Tibial artery (tissue), 4 donors: Measurements from ENCODE around the gene TTC12.

ENCODE experiments used
- DNase-seq, 2 donors: peaks; one replicate each; pipeline ENCODE4 v3.0.0-alpha.2; 2019
- H3K27ac ChIP-seq, 2 donors: fragments of 200-600 bp; sonication (generic) in 1 of 2; 1 replicate in 1 of 2; 2 replicates in 1 of 2; pipeline ENCODE4 v1.5.1; 2018 to 2019; ENCODE audit warnings: mild to moderate bottlenecking in 1 of 2
- H3K27me3 ChIP-seq, 2 donors: fragments of 200-600 bp; sonication (generic) in 1 of 2; one replicate each; pipeline versions ENCODE4 v1.5.1 to v1.6.0; 2016 to 2019
- H3K36me3 ChIP-seq, 3 donors: fragments of 200-600 bp; sonication (generic) in 2 of 3; one replicate each; pipeline ENCODE4 v1.5.1; 2016 to 2019; ENCODE audit warnings: mild to moderate bottlenecking in 2 of 3
- H3K4me1 ChIP-seq, 4 donors: fragments of 200-600 bp; sonication (generic) in 2 of 4; 1 replicate in 3 of 4; 2 replicates in 1 of 4; pipeline ENCODE4 v1.5.1; 2016 to 2019
- H3K4me3 ChIP-seq, 2 donors: fragments of 200-600 bp; sonication (generic) in 1 of 2; 1 replicate in 1 of 2; 2 replicates in 1 of 2; pipeline ENCODE4 v1.5.1; 2018 to 2019; ENCODE audit warnings: mild to moderate bottlenecking in 2 of 2
- H3K9me3 ChIP-seq, 3 donors: fragments of 200-600 bp; sonication (generic) in 1 of 3; one replicate each; pipeline ENCODE4 v1.5.1; 2016 to 2019
- CTCF ChIP-seq, 2 experiments: fragments of 200-600 bp in 1 of 2; fragments of 450-650 bp in 1 of 2; IDR thresholded peaks; one replicate each; pipeline ENCODE4 v1.5.1; 2017 to 2019; ENCODE audit warnings: antibody characterized with exemption in 2 of 2, mild to moderate bottlenecking in 1 of 2, moderate library complexity in 1 of 2
- intact Hi-C: fragments of 100-400 bp; cut with DNase I; formaldehyde crosslinking; loops from one replicate; pipeline ENCODE4 v1.15.0; 2023; ENCODE audit warnings: low total_unique reads

TTC12 gene

GRCh38 chr11:113385749-113386148 lies 71.4 kb downstream of the TTC12 start:
- intact Hi-C loops = no loop called here
- Histone ChIP-seq H3K4me1 (peaks cover 0 to 12% (median 4%) of the 10 kb centered on the region in 4 donors), H3K4me3 (no peak overlapping the region), H3K27ac (no peak overlapping the region), H3K36me3 (peaks cover 0 to 4% (median 0%) of the 10 kb centered on the region in 3 donors), H3K27me3 (peaks cover 0 to 22% of the 10 kb centered on the region in 2 donors), H3K9me3 (no peaks in the 10 kb centered on the region)
- DNase-seq = no peak
- no peak for TF ChIP-seq CTCF (IDR thresholded peaks at IDR 0.05)

- Histone ChIP-seq H3K4me1 (peaks cover 0 to 12% (median 4%) of the 10 kb centered on the region in 4 donors), H3K27ac (no peak overlapping the region), H3K27me3 (peaks cover 0 to 22% of the 10 kb centered on the region in 2 donors), H3K4me3 (no peak overlapping the region), H3K36me3 (no peaks in the 10 kb centered on the region), H3K9me3 (no peaks in the 10 kb centered on the region)
- TF ChIP-seq CTCF (IDR thresholded peaks at IDR 0.05) = no peak
- intact Hi-C loops = no loop called here
- no peak for DNase-seq
Measured at GRCh38 chr11:113386866-113387265, 72.5 kb downstream of the TTC12 start.

- no peak for DNase-seq
- TF ChIP-seq CTCF (IDR thresholded peaks at IDR 0.05) = no peak
- H3K36me3 ChIP-seq = no peaks in the 10 kb centered on the region
- intact Hi-C loops = no loop called here
- no peak within 1 kb of the TSS for H3K27ac ChIP-seq
- H3K27me3 ChIP-seq = peaks cover 0 to 22% of the 10 kb centered on the region in 2 donors
- H3K4me1 ChIP-seq = peaks cover 0 to 12% (median 4%) of the 10 kb centered on the region in 4 donors
- peak within 1 kb of the TSS in 1 of 2 donors; percentile 8 for H3K4me3 ChIP-seq
- no peaks in the 10 kb centered on the region for H3K9me3 ChIP-seq
Measured at GRCh38 chr11:113387605-113388211, 73.3 kb downstream of the TTC12 start, which contains the start of gene ANKK1. Gene ANKK1 (plus strand): TSS chr11:113387779. CDS start chr11:113387885, 106 bp downstream.

- no peak for TF ChIP-seq CTCF (IDR thresholded peaks at IDR 0.05)
- Histone ChIP-seq H3K9me3 (no peaks in the 10 kb centered on the region), H3K4me1 (peaks cover 0 to 12% (median 4%) of the 10 kb centered on the region in 4 donors), H3K4me3 (no peak overlapping the region), H3K36me3 (no peaks in the 10 kb centered on the region), H3K27ac (no peak overlapping the region), H3K27me3 (peaks cover 0 to 22% of the 10 kb centered on the region in 2 donors)
- DNase-seq = no peak
- intact Hi-C loops = no loop called here
Measured at GRCh38 chr11:113389272-113389671, 74.9 kb downstream of the TTC12 start.

- Histone ChIP-seq H3K36me3 (no peaks in the 10 kb centered on the region), H3K4me3 (no peak overlapping the region), H3K27ac (no peak overlapping the region), H3K4me1 (peaks cover 0 to 8% (median 4%) of the 10 kb centered on the region in 4 donors), H3K27me3 (peaks cover 0 to 13% of the 10 kb centered on the region in 2 donors), H3K9me3 (no peaks in the 10 kb centered on the region)
- no peak for TF ChIP-seq CTCF (IDR thresholded peaks at IDR 0.05)
- no peak for DNase-seq
- intact Hi-C loops = no loop called here
Measured at GRCh38 chr11:113392236-113392921, 78.0 kb downstream of the TTC12 start.
